SIG-M5 treated with dmso at 0.1 percent for 504 hours (cell line): ENCODE results near the gene SCRG1.
A peak's percentile ranks its signal among the peaks of the same experiment; 100 is the strongest.

Experiments
- DNase-seq: peaks from one replicate; lab custom pipeline; 2025; ENCODE audit not compliant: unreplicated experiment; lab: John Stamatoyannopoulos, UW

SCRG1 gene

GRCh38 chr4:173411106-173411693, 12.3 kb upstream of the SCRG1 start:
- no peak for DNase-seq

GRCh38 chr4:173410079-173410478, 11.2 kb upstream of the SCRG1 start:
- DNase-seq: no peak

DNA sequence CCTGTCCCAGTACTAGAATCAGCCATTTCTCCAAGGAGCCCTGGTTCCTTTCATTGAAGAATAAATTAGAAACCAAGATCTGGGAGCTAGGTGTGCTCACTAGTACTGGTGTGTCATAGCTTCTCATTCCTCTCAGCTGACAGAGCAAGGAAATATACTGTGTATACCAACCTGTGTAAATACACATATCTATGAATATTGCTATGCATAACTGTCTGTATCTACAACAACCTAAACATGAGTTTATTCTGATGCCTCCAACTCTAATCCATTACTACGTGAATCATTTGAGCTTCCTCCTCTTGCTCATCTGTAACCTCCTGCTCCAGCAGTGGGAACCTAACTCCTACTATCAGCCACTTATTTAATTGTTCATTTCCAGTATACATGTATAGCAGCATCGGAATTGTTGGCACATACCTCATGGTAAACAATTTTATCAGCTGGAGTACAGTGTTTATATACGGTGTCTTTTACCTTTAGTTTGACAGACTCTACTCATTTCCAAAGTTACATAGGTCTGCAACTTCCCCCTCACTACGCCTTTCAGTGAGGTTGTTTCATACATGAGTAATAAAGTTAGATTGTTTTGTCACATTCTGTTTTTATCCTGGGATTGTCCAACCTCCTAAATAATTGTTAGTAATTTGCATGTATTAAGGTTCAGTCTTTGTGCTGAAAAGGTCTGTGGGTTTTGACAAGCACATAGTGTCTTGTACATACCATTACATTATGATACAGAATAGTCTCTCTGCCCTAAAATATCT, 7.1 kb upstream of the SCRG1 start:
- no peak for DNase-seq

- no peak for DNase-seq
Measured at GRCh38 chr4:173404296-173404865, 5.5 kb upstream of the SCRG1 start.

GRCh38 chr4:173403051-173403450, 4.1 kb upstream of the SCRG1 start:
- DNase-seq: no peak

- DNase-seq: no peak
Measured at GRCh38 chr4:173401063-173401462, 2.1 kb upstream of the SCRG1 start.

GRCh38 chr4:173398220-173398619, 696 bp downstream of the SCRG1 start:
- no peak for DNase-seq

DNA sequence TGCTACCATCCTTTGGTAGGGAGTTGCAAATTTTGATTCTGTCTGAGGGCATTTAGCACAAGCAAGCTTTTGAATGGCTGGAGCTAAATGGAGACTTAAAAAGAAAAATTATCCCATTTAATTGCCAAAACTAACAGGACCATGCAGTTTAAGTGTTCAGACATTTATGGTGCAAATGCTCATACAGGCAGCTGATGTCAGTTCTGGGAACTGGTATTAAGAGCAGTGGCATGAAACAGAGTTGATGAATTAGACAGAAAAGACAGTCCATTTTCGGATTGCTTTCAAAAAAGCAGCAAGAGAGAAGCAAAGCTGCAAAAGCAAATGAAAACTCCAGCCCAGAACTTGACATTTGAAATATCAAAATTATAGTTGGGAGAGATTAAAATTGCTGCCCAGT, 1.3 kb downstream of the SCRG1 start:
- no peak for DNase-seq

- no peak for DNase-seq
Measured at GRCh38 chr4:173391701-173392100, 7.2 kb downstream of the SCRG1 start.

GRCh38 chr4:173386751-173387150, 12.2 kb downstream of the SCRG1 start:
- no peak for DNase-seq

GRCh38 chr4:173382349-173382748, 16.6 kb downstream of the SCRG1 start:
- DNase-seq: no peak

DNA sequence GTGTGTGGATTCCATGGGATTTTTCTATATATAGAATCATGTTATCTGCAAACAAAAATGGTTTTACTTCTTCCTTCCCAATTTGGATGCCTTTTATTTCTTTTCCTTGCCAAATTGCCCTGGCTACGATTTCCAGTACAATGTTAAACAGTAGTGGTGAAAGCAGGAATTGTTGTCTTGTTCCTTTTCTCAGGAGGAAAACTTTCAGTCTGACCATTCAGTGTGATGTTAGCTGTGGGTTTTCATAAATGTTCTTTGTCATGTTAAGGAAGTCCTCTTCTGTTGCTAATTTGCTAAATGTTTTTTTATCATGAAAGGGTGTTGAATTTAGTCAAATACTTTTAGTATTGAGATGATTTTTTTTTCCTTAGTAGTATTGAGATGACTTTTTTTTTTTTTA, 17.3 kb downstream of the SCRG1 start:
- no peak for DNase-seq

GRCh38 chr4:173380987-173381386, 17.9 kb downstream of the SCRG1 start:
- DNase-seq: no peak

GRCh38 chr4:173379929-173380328, 19.0 kb downstream of the SCRG1 start:
- DNase-seq: no peak

- no peak for DNase-seq
Measured at GRCh38 chr4:173374588-173374987, 24.3 kb downstream of the SCRG1 start.

DNA sequence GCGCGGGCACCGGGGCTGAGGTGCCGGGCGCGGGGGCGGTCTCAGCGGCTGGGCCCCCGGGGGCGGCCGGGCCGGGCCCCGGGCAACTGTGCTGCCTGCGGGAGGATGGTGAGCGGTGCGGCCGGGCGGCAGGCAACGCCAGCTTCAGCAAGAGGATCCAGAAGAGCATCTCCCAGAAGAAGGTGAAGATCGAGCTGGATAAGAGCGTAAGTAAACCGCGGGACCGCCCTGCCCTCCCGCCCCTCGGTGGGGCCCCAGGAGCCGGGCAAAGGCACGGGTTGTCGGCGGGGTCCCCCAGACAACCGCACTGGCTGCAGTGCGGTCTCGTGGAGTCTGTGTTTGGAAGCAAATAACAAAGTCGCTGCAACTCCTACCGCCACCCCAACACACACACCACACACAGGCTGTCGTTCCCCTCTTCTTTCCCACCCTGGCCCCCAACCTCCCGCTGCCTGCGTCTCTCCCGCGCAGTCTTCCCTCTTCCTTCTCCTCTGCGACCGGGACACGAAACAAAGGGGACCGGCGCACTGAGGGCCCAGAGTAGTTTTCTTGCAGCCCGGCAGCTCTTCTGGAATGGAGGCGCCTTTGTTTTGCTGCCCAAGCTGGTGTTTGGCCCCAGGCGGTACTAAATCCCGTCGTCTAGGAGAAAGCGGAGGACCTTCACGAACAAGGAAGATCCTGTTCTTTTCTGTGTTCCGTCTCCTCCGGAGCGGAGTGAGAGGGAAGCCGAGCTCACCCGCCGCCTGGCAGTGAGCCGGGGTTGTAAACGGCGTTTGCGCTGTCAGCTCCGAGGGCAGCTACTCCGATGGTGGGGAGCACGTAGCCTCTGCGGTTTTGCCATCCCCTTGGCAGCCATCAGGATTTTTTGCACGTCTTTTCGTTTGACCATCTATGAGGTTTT, 27.4 kb downstream of the SCRG1 start:
- peak; percentile 53 for DNase-seq

DNA sequence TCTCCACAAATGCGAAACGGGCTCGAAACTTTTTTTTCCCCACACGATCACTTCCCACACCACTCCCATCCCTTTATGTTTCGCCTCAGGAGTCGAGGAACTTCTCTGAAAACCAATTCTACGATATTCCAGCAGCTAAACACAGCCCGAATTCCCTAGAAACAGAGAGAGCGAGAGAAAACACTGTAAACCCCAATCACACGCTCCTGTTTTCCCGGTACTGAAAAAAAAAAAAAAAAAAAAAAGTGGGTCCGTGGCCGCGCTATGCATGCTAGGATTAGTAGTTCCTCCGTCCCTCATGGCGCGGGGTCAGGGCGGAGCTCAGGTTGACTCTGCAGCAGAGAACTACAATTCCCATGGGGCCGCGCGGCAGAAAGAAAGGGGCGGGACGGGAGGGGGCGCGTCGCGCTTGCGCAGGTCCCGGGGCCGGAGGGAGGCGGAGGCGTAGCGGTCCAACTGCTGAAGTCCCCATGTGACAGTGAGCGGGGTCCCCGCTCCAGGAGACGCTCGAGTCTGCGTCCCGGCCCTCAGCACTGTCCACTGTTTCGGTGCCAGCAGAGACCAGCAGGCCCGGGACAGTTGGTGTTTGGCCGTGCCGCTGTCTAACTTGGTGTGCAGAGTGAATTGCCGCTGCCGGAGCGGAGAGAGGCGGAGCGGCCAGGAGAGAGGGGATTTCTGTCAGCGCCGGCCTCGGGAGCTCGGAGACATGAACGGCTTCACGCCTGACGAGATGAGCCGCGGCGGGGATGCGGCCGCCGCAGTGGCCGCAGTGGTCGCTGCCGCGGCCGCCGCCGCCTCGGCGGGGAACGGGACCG, 28.2 kb downstream of the SCRG1 start, which contains the start of gene SAP30:
Gene SAP30 (plus strand): TSS at position 478 of the 815 bp plus-strand sequence. CDS start 229 bp downstream, at position 707.
- DNase-seq: peak; percentile 94

DNA sequence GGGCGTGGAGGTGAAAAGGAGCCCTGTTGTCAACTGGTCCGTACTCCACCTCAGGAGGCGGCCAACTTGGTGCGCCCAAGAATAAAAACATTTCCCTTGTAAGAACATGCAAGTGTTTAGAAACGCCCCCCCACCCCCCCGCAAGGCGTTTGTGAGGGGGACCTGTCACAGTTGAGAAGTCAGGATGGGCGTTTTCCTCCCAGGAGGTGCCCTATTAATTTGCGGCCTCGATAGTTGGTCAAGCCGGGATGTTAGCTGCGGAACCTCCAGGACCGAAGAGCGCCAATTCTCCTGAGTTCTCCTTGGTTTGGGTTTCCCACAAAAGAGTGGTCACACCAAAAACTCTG, 28.8 kb downstream of the SCRG1 start:
- no peak for DNase-seq

DNA sequence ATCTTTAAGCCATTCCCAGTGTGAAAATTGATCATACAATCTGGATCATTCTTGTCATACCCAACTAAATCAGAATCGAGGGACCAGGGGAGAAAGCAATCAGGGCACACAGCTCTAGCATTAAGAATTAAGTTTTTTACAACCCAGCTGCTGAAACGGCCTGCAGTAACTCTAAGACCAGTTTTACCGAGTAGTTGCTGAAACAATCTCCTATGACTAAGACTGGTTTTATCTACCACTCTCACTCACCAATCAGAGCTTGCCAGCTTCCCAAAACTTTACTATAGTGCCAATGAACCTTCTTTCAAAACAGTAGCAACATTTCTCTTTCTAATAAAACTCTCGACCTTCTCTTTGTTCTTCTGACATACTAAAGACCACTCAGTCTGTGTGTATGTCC, 31.0 kb downstream of the SCRG1 start:
- DNase-seq: peak; percentile 4

DNA sequence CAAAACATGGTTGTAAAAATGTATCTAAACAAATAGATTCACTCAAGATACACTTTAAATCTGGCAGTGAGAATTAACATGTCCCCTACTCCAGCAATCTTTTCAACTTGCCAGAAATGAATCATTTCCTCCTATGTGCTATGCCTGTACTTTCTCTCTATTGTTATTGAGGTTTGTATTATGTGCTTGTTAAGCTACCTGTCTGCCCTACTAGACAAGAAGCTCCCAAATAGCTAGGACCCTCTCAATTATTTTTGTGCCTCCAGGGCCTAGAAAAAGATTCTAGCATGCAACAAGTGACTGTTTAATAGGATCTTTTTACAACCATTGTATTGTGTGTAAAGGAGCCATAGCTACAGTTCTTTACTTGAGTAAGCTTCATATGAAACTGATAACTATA, 31.6 kb downstream of the SCRG1 start:
- DNase-seq: no peak
